ENCODE measurements around the gene CLEC10A.

DNA sequence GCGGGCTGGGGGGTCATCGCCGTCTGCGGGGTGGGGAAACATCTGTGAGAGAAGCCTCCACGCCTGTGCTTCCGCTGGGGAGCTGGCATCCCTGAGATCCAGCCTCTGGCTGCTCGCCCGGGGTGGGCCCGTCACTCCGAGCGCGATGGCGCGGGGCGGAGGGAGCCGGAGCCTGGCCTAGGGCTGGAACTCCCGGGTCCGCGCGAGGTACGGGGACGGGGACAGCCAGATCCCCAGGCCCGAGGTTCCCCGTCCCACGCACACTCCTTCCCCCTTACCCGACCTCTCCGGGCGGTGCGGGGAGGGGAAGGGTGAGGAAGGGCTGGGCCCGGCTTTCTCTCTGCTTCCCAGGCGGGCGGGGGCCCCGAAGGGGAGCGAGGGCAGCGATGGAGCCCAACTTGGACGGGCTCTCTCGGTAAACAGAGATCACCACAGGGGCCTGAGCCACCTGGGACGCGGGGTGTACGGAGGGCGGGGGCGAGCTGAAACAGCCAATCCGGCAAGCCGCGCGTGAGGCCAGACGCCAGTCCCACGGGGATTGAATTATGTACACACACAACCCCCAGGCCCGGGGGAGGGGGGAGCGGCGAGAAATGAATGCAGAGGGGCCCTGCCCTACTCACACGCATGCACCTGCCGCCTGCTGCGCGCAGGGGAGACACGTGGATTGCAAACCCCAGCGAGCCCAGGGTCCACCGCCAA is 36.4 kb downstream of the CLEC10A start, which contains the start of gene SLC16A11:
- TF ChIP-seq ZNF561 (tag by site-specific recombination; IDR thresholded peaks at IDR 0.05; ENCODE audit: borderline replicate concordance) (no peak), ZNF701 (tag by site-specific recombination; IDR thresholded peaks at IDR 0.05) (no peak)

Measured in HEK293 (cell line).